GM19240 (cell line): ENCODE results near the gene CGAS.
"Not testable (repeated sequence)": the region's sequence is repeated elsewhere in the genome, so short reads cannot be mapped to it uniquely, and the experiment has no call there.

Source experiments
- DNase-seq: peaks from one replicate; pipeline ENCODE4 v3.0.0; 2011; ENCODE audit warnings: low spot score; ENCODE audit not compliant: insufficient read length

The CGAS gene

GRCh38 chr6:73452107-73452461 is at the start of gene CGAS:
Gene CGAS (minus strand): TSS chr6:73452297. CDS start chr6:73452181, 116 bp downstream.
- DNase-seq, result no peak

GRCh38 chr6:73497915-73498314 is 45.8 kb upstream of the CGAS start:
- DNase-seq, result no peak

- DNase-seq, result no peak
Observed at GRCh38 chr6:73491377-73491776, 39.3 kb upstream of the CGAS start.

DNA sequence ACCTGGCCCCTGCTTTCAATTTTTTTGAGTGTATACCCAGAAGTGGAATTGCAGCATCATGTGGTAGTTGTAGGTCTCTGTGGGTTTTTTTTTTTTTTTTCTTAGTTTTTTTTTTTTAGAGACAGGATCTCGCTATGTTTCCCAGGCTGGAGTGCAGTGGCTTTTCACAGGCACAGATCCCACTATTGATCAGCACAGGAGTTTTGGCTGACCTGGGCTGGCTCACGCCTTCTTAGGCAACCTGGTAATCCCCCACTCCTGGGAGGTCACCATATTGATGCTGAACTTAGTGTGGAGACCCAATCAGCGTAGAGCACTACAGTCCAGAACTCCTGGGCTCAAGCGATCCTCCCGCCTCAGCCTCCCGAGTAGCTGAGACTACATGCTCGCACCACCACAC is 35.4 kb upstream of the CGAS start:
- no peak for DNase-seq

DNA sequence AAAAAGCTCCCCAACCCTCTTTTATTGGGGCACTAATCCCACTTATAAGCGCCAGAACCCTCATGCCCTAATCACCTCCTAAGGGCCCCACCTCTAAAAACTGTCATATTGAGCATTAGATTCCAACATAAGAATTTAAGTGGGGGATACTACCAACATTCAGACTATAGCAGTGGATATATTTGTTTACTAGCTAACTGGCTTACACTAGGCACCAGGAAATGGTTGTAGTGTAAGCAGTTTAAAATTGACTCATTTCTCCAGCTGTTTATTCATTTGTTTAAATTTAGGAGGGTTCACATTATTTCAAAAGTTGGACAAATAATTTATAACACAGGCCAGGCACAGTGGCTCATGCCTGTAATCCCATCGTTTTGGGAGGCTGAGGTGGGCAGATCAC is 32.3 kb upstream of the CGAS start:
- DNase-seq, result no peak

DNA sequence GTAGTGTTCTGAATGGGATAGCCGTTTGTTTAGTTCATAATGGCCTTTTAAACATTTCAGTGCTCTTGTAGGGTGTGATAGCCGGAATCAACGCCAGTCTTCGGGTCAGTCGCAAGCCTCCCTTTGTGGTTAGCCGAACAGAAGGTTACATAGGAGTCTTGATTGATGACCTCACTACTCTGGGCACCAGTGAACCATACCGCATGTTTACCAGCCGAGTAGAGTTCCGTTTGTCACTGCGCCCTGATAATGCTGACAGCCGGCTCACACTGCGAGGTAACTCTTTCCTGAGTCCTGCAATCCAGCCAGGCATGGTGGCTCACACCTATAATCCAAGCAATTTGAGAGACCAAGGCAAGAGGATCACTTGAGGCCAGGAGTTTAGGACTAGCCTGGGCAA is 29.9 kb upstream of the CGAS start:
- DNase-seq, result no peak

- no peak for DNase-seq
Observed at GRCh38 chr6:73477407-73477806, 25.3 kb upstream of the CGAS start.

GRCh38 chr6:73476723-73477122 is 24.6 kb upstream of the CGAS start:
- no peak for DNase-seq

DNA sequence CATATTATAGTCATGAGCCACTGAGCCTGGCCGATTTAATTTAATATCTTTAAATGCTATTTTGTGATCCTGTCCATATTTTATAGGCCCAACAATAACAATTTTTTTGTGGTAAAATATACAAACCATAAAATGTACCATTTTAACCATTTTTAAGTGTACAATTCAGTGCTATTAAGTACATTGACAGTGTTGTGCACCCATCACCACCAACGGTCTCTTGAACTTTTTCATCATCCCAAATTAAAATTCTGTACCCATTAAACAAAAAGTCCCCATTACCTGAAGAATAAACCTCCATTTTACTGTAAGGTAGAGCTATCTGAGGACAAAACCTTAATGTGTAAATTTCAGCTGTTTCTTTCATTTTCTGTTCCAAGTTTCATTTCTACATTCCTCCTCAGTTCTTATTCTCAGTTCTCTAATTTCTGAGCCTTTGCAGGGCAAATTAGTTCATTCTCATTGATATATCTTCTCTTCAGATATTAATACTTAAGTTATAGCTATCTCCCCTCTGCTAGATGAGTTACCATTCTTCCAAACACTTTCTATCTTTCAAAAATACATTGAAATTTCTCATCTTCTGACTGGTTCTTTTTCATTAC is 19.7 kb upstream of the CGAS start:
- no peak for DNase-seq

DNA sequence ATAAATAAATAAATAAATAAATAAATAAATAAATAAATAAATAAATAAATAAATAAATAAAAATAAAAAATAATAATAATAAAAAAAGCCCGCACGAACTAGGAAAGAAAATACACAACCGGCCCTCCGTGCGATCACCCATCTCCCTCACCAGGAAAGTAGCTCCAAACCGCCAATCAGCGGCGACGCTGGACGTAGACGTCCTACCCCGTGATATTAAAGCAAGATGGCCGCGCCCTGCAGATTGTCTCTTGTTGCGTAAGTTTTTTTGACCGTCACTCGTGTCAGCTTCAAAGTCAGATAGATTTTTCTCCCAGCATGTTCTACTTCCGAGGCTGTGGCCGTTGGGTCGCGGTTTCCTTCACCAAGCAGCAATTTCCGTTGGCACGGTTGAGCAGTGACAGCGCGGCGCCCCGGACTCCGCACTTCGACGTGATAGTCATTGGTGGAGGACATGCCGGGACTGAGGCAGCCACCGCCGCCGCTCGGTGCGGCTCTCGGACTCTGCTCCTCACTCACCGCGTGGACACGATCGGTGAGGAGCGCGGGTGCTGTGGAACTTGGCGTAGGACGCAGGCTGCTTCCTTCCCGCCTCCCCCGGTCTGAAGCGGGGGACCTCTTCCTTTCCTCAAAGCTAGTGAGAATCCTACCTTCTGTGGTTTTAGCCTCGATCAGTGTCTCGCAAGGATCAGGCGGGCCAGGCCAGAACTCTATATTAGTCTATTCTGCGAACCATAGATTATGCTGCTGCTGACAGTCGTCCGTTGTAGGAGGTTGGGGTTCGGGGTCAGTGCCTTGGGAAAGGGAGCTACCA is 9.6 kb upstream of the CGAS start, which contains the start of gene MTO1:
Gene MTO1 (plus strand): TSS at position 201 of the 814 bp plus-strand sequence. CDS start 118 bp downstream, at position 319.
- peak; percentile 44 for DNase-seq

DNA sequence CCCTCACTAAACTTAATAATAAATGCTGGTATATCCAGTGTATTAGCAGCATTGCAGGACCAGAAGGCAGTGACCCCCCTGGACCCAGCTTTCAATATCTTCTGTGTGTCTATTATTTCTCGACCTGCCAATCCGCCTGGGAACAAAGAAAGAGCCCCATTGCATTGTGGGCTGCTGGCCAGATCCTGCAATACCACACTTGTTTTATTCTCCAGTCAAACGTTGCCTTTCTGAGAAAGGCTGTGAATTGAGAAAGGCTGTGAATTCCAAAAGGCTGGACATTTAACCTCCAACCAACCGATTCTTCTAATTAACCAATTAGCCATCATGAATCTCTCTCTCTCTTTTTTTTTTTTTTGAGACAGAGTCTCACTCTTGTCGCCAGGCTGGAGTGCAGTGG is 8.0 kb upstream of the CGAS start:
- no peak for DNase-seq

DNA sequence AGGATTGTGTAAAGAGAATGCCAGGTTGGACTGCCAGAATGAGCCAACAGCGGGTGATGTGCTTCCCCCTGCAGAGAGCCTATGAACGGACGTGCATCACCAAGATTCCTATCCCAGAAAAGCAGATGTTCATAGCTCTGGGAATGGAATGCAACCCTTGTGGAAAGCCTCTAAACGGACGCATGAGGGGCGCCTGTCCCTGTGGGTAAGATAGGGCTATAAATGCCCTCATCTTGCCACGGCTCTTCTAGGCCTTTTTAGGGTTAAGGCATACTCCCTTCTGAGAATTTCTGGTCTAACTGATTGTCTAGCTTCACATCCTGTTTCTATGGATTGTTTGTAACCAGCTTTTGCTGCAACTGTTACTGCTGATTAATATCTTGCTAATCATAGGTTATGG is 7.4 kb upstream of the CGAS start:
- DNase-seq, result not testable (repeated sequence)

- DNase-seq, result no peak
Observed at GRCh38 chr6:73455865-73456629, 4.0 kb upstream of the CGAS start.

- DNase-seq, result no peak
Observed at GRCh38 chr6:73451223-73452106, 632 bp downstream of the CGAS start.

DNA sequence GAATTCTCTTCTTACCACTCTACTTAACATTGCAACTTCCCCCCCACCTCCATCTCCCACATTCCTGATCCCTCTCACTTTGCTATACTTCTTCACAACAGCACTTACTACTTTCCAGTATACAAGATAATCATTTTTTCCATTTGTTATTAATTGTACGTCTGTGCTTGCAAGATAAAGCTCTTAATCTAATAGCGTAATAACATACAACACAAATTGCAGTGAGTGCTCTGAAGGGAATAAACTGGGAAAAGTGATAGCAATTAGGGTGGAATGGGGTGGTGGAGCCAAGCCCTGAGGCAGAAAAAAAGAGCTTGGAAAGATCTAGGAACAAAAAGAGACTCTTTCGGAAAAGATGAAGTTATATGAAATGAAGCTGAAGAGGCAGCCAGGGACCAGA is 8.5 kb downstream of the CGAS start:
- DNase-seq, result no peak

- DNase-seq, result no peak
Observed at GRCh38 chr6:73435236-73435635, 16.9 kb downstream of the CGAS start.

- DNase-seq, result no peak
Observed at GRCh38 chr6:73421534-73421933, 30.6 kb downstream of the CGAS start.

- DNase-seq, result no peak
Observed at GRCh38 chr6:73418081-73418741, 33.9 kb downstream of the CGAS start.

DNA sequence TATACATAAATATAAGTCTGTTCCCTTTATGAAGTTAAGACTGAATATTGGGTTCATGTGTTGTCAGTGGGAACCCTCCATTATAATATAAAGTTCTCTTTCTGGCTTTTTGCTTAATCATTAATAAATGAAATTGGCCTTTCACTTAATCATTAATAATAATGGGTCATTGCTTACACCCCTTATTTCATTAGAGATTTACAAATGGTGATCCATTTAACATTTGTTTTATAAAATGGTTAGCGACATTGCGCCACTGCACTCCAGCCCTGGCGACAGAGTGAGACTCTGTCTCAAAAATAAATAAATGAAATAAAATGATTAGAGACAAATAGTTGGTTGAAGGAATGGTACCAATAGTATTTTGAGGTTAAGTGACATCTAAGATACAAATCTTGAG is 39.0 kb downstream of the CGAS start:
- no peak for DNase-seq

DNA sequence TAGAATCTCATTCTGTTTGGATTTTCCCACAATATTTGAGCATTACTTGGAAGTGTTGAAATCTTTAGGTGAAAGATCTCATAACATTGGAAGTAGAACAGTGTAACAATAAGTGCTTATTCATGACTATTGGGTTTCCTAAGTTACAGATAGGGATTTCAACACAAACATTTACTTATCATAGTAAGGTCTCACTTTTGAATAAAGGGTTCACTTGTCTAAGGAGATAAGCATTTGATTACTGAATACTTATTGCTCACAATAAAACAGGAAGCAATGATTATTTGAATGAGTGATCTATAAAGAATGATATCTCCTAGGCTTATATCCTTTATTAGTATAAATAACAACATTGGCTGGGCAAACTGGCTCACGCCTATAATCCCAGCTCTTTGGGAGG is 42.7 kb downstream of the CGAS start:
- DNase-seq, result no peak

- no peak for DNase-seq
Observed at GRCh38 chr6:73400656-73401055, 51.4 kb downstream of the CGAS start.
